Effector memory CD4-positive, alpha-beta T cell (primary cell): ENCODE results near the gene SIRT2.
"Not testable (repeated sequence)": the region's sequence is repeated elsewhere in the genome, so short reads cannot be mapped to it uniquely, and the experiment has no call there.

Experiments
- DNase-seq, 3 donors: peaks; one replicate each; pipeline ENCODE4 v3.0.0-alpha.2; 2020
- H3K27ac ChIP-seq: 2 replicates; pipeline ENCODE4 v1.7.0; 2013; ENCODE audit warnings: mild to moderate bottlenecking, low read length, moderate library complexity; ENCODE audit not compliant: insufficient read depth, poor library complexity, severe bottlenecking
- H3K27me3 ChIP-seq: replicated peaks from 2 replicates; pipeline ENCODE4 v1.7.0; 2013; ENCODE audit warnings: mild to moderate bottlenecking, low read length; ENCODE audit not compliant: insufficient read depth, control insufficient read depth, poor library complexity, severe bottlenecking
- H3K36me3 ChIP-seq: 2 replicates; pipeline ENCODE4 v1.7.0; 2013; ENCODE audit warnings: mild to moderate bottlenecking, low read length, moderate library complexity; ENCODE audit not compliant: control insufficient read depth, insufficient read depth
- H3K4me1 ChIP-seq: 2 replicates; pipeline ENCODE4 v1.7.0; 2013; ENCODE audit warnings: low read length, mild to moderate bottlenecking; ENCODE audit not compliant: control insufficient read depth, insufficient read depth, poor library complexity, severe bottlenecking
- H3K4me3 ChIP-seq: 2 replicates; pipeline ENCODE4 v1.7.0; 2013; ENCODE audit warnings: low read length, low read depth, mild to moderate bottlenecking; ENCODE audit not compliant: insufficient read depth, poor library complexity, severe bottlenecking
- H3K9me3 ChIP-seq: 2 replicates; pipeline ENCODE4 v1.7.0; 2013; ENCODE audit warnings: mild to moderate bottlenecking, low read length, moderate library complexity; ENCODE audit not compliant: control insufficient read depth

The SIRT2 gene

GRCh38 chr19:38880882-38881609 lies 18.4 kb downstream of the SIRT2 start:
- Histone ChIP-seq H3K27me3 (no peaks in the 10 kb centered on the region), H3K9me3 (no peaks in the 10 kb centered on the region), H3K27ac (peak overlapping the region; percentile 44), H3K4me1 (peaks cover 26% of the 10 kb centered on the region), H3K36me3 (peaks cover 10% of the 10 kb centered on the region), H3K4me3 (no peak overlapping the region)
- DNase-seq = no peak

DNA sequence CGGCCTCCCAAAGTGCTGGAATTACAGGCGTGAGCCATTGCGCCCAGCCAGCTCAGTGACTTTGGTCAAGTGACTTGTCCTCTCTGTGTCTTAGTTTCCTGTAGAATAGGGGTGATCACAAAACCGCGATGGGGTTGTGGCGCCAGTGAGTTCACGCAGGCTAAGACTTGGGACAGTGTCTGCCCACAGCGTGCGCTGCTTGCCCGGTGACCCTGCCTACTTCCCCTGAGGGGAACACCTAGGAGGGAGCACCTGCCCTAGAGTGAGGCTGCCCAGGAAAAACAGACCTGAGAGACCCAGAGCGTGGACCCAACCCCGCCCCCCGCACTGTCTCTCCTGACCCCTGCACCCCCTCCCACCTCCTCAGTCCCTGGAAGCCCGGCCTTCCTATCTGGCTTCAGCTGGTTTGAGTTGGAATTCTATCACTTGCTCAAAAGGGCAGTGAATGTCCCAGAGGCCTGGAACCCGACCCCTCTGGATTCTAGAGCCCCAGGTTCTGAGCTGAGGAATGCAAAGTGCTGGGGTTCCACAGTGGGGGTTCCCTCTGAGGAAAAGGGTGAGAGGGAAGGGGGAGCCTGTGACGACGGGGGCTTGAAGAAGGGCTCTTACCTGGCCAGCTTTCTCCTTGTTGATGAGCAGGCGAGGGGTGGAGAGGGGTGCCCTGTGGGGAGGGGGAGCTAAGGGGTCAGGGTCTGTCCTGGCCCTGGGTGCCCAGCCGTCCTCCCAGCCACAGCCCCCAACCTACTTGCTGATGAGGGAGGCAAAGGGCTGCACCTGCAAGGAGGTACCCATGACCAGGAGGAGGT lies 19.1 kb downstream of the SIRT2 start:
- DNase-seq = no peak

DNA sequence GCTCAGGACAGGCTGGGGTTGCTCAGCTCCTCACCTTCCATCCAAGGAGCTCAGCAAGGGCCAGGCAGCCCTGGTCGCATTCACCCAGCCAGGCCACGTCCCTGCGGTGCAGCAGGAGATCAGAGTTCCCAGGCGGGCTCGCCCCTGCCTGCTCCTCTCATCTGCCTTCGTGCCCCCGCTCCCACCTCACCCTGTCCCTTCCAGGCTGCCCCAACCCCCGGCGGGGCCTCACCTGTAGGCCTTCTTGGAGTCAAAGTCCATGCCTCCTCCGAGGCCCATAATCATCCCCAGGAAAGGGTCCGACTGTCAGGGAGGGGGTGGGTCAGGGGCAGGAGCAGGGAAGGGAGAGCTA lies 20.0 kb downstream of the SIRT2 start:
- Histone ChIP-seq H3K4me1 (peaks cover 26% of the 10 kb centered on the region), H3K4me3 (peak overlapping the region; percentile 21), H3K9me3 (no peaks in the 10 kb centered on the region), H3K36me3 (peaks cover 10% of the 10 kb centered on the region), H3K27ac (peak overlapping the region; percentile 84), H3K27me3 (no peaks in the 10 kb centered on the region)
- DNase-seq = no peak

More for the DNA sequence above, 19.1 kb downstream of the SIRT2 start:
- no peaks in the 10 kb centered on the region for H3K9me3 ChIP-seq
- H3K27ac ChIP-seq = peak overlapping the region; percentile 84
- no peak overlapping the region for H3K4me3 ChIP-seq
- no peaks in the 10 kb centered on the region for H3K27me3 ChIP-seq
- H3K36me3 ChIP-seq = peaks cover 10% of the 10 kb centered on the region
- peaks cover 26% of the 10 kb centered on the region for H3K4me1 ChIP-seq

DNA sequence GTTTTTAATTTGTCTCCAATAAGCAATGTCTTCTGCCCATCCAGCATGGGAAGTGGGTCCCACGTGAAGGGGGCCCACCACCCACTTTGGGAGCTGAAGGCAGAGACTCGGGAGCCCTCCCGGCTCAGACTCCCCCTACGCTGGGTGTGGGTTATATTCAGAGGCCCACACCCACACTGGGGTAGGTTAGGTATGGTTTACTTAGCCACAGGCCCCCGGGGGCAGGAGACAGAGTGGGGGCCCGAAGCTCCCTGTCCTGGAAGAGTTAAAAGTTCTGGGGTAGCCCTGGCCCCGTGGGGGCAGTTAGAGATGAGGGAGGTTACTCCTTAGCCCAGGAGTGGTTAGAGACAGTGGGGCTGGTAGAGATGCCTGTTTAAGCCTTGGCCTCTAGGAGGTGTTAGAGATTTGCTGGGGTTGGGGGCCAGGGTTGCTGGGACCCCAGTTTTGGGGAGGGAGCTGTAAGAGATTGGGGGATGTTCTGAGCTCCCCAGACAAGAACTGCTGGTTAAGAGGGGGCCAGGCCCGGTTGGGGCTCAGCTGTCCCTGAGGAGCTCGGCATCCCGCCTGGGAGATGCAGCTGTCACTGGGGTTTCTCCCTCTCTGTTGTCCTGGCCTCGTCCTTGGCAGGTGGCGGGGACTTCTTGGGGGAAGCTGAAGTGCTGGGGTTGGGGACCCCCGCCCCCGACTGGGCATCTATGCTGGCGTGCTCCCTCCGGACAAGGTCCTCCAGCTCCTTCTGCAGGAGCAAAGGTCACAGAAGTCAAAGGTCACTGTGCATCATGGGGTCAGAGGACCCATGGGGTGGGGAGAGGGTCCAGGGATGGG lies 20.6 kb downstream of the SIRT2 start:
- Histone ChIP-seq H3K9me3 (no peaks in the 10 kb centered on the region), H3K27me3 (no peaks in the 10 kb centered on the region), H3K27ac (peak overlapping the region; percentile 84), H3K4me3 (peak overlapping the region; percentile 21), H3K36me3 (peaks cover 10% of the 10 kb centered on the region), H3K4me1 (peaks cover 26% of the 10 kb centered on the region)
- no peak for DNase-seq

- peaks cover 26% of the 10 kb centered on the region for H3K4me1 ChIP-seq
- no peaks in the 10 kb centered on the region for H3K27me3 ChIP-seq
- H3K27ac ChIP-seq = peak within 1 kb of the TSS; percentile 84
- H3K36me3 ChIP-seq = peaks cover 5% of the 10 kb centered on the region
- H3K9me3 ChIP-seq = no peaks in the 10 kb centered on the region
- peak within 1 kb of the TSS; percentile 21 for H3K4me3 ChIP-seq
- peak; percentile 39 to 52 (median 52) for DNase-seq
These were observed 21.4 kb downstream of the SIRT2 start, which contains the start of gene RINL for GRCh38 chr19:38877781-38878574. Gene RINL (minus strand): TSS chr19:38878275. CDS start chr19:38876742, 1,533 bp downstream.

DNA sequence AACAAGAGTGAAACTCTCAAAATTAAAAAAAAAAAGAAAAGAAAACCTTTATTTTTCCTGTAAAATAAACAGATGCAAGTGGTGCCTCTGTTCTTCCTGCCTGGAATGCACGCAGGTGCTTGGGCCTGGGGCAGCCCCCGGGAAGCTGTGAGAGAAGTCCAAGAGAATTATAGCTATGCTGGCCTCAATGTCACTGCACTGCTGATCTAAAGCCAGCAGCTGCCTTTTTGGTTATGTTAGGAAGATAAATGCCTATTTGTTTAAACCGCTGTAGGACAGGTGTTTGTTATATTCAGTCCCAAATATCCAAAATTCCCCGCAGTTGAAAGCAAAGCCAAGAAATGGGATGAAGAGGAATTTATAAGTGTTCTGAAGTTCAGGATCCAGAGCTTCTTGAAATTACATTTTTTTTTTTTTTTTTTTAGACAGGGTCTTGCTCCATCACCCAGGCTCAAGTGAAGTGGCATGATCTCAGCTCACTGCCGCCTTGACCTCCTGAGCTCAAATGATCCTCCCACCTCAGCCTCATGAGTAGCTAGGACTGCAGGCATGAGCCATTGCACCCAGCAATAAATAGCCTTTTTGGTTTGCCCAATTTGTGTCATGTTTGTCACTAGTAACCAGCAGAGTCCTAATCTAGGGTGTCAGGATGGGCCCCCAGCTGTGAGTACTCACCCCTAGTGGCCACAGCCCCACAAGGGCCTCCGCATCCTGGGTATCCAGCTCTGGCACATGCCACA lies 23.6 kb downstream of the SIRT2 start:
- peaks cover 8% of the 10 kb centered on the region for H3K36me3 ChIP-seq
- no peaks in the 10 kb centered on the region for H3K9me3 ChIP-seq
- H3K4me1 ChIP-seq = peaks cover 25% of the 10 kb centered on the region
- no peak for DNase-seq
- H3K27me3 ChIP-seq = no peaks in the 10 kb centered on the region
- H3K27ac ChIP-seq = peak overlapping the region; percentile 15
- H3K4me3 ChIP-seq = no peak overlapping the region

GRCh38 chr19:38873400-38873799 lies 26.0 kb downstream of the SIRT2 start:
- H3K27me3 ChIP-seq, H3K36me3 ChIP-seq, H3K9me3 ChIP-seq, H3K4me3 ChIP-seq, H3K27ac ChIP-seq, DNase-seq: not testable (repeated sequence)
- peaks cover 25% of the 10 kb centered on the region for H3K4me1 ChIP-seq

DNA sequence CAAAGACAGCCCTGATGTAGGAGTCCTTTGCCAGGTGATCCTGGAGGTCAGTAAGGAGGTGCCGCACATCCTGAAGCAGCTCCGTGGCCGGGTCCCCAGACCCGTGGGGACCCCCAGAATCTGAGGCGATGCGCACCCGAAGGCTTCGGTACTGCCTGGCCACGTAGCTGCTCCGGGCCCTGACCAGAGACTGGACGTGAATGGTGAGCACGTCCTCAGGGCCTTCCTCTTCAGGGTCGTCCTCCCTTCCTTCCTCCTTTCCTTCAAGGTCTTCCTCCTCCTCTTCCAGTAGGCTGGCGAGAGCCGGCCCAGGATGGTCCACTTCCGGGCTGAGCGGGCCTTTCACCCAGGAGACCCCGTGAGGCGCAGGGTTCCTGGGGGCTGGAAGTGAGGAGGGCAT lies 28.8 kb downstream of the SIRT2 start:
- H3K4me1 ChIP-seq = peaks cover 21% of the 10 kb centered on the region
- H3K4me3 ChIP-seq = no peak overlapping the region
- H3K27ac ChIP-seq = peak overlapping the region; percentile 63
- no peaks in the 10 kb centered on the region for H3K9me3 ChIP-seq
- no peak for DNase-seq
- H3K27me3 ChIP-seq = no peaks in the 10 kb centered on the region
- peaks cover 8% of the 10 kb centered on the region for H3K36me3 ChIP-seq
